ENCODE measurements around the gene ASPHD1.

DNA sequence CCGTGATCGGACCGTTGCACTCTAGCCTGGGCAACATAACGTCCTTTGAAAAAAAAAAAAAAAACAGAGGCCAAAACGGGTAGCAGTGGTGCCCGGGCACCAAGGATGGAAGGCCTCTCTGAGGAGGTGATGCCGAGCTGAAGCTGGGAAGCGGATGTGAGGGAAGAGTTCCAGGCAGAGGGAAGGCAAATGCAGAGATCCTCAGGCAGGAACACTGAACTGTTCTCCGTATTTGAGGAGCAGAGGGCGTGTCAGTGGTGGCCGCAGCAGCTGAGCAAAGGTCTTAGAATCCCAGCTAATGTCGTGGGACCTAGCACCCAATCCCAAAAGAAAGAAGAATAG, 26.4 kb downstream of the ASPHD1 start:
- TF ChIP-seq, protein P1, sequence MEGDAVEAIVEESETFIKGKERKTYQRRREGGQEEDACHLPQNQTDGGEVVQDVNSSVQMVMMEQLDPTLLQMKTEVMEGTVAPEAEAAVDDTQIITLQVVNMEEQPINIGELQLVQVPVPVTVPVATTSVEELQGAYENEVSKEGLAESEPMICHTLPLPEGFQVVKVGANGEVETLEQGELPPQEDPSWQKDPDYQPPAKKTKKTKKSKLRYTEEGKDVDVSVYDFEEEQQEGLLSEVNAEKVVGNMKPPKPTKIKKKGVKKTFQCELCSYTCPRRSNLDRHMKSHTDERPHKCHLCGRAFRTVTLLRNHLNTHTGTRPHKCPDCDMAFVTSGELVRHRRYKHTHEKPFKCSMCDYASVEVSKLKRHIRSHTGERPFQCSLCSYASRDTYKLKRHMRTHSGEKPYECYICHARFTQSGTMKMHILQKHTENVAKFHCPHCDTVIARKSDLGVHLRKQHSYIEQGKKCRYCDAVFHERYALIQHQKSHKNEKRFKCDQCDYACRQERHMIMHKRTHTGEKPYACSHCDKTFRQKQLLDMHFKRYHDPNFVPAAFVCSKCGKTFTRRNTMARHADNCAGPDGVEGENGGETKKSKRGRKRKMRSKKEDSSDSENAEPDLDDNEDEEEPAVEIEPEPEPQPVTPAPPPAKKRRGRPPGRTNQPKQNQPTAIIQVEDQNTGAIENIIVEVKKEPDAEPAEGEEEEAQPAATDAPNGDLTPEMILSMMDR (conservative IDR thresholded peaks at IDR 0.05): no peak
- no peak for TF ChIP-seq ZFX (IDR thresholded peaks at IDR 0.05)
